Activated T-cell treated with anti-CD3 and anti-CD28 coated beads, Interleukin-2, amount 50 U/mL, for 72 hours (primary cell): ENCODE results near the gene IFITM5. TPM values are rescaled to one million over a fixed set of nuclear protein-coding genes. Genes with fewer than 3 reads are reported as not detected.
"Not testable (repeated sequence)": the region's sequence is repeated elsewhere in the genome, so short reads cannot be mapped to it uniquely, and the experiment has no call there.

Experiments
- ATAC-seq, 2 donors: fragments of 150-1000 bp; cut with Tn5 transposase; replicated peaks in 1 of 2; 2 replicates each; pipeline ENCODE4 v1.10.0; 2021; ENCODE audit warnings: moderate library complexity in 2 of 2, mild to moderate bottlenecking in 1 of 2
- DNase-seq, 2 donors: peaks; one replicate each; pipeline ENCODE4 v3.0.0; 2021 to 2022; ENCODE audit warnings: mixed read lengths in 1 of 2
- H3K27ac Mint-ChIP-seq: one replicate; pipeline ENCODE4 v1.8.0; 2022; ENCODE audit warnings: mild to moderate bottlenecking, moderate library complexity, mixed read lengths
- H3K27me3 Mint-ChIP-seq: one replicate; pipeline ENCODE4 v1.8.0; 2022; ENCODE audit warnings: low read depth, mixed read lengths
- H3K36me3 Mint-ChIP-seq, 2 donors: one replicate each; pipeline ENCODE4 v1.8.0; 2022; ENCODE audit warnings: mixed read lengths in 2 of 2, mild to moderate bottlenecking in 1 of 2; ENCODE audit not compliant: insufficient read depth in 2 of 2
- H3K4me1 Mint-ChIP-seq: one replicate; pipeline ENCODE4 v1.8.0; 2022; ENCODE audit warnings: low read depth, mixed read lengths
- H3K4me3 Mint-ChIP-seq, 2 donors: one replicate each; pipeline ENCODE4 v1.8.0; 2022; ENCODE audit warnings: mild to moderate bottlenecking in 2 of 2, mixed read lengths in 2 of 2, moderate library complexity in 2 of 2
- H3K9me3 Mint-ChIP-seq, 2 donors: one replicate each; pipeline ENCODE4 v1.8.0; 2022; ENCODE audit warnings: mixed read lengths in 2 of 2
- total RNA-seq, 2 donors: library from RNA; stranded (reverse); gene quantifications; one replicate each; pipeline ENCODE4 v1.2.3, GENCODE V29; 2022

The IFITM5 gene
- total RNA-seq, 2 donors from 2014 or later, result not detected

DNA sequence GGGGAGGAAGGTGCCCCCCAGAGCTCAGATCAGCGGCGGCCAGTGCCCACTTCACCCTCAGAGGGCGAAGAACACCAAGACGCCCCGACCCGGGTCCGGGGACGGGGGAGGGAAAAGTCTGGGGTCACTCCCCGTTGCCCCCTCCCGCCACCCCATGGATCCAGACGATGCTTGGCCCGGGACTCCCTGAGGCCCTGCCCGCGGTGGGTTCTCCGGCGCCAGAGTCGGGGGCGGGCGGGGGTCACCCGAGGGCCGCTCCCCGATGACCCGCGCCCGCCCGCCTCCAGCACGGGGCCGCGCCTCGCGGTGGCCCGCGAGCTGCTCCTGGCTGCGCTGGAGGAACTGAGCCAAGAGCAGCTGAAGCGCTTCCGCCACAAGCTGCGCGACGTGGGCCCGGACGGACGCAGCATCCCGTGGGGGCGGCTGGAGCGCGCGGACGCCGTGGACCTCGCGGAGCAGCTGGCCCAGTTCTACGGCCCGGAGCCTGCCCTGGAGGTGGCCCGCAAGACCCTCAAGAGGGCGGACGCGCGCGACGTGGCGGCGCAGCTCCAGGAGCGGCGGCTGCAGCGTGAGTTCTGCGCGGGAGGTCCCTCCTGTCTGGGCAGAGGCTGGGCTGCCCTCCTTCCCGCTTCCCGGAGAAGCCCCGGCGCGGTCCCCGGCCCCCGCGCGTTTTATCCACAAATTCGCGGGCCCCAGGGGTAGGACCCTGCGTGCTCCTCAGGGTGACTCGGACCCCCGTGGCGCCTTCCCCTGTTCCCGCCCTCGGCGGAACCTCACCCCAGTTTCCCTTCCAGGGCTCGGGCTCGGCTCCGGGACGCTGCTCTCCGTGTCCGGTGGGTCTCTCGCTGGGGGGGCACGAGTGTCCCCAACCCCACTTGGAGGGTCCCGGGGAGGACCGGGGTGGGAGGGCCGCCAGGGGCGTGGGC, 20.0 kb downstream of the IFITM5 start:
- H3K36me3 Mint-ChIP-seq, result peaks cover 8 to 30% of the 10 kb centered on the region in 2 donors
- ATAC-seq (peak in 1 of 2 donors; percentile 38), DNase-seq (peak in 1 of 2 donors; percentile 46)
- peaks cover 9% of the 10 kb centered on the region for H3K27me3 Mint-ChIP-seq
- H3K4me1 Mint-ChIP-seq, result peaks cover 57% of the 10 kb centered on the region
- H3K27ac Mint-ChIP-seq, result no peak overlapping the region
- H3K4me3 Mint-ChIP-seq, result peak overlapping the region; percentile 81 to 94
- H3K9me3 Mint-ChIP-seq, result peaks cover 4 to 8% of the 10 kb centered on the region in 2 donors

DNA sequence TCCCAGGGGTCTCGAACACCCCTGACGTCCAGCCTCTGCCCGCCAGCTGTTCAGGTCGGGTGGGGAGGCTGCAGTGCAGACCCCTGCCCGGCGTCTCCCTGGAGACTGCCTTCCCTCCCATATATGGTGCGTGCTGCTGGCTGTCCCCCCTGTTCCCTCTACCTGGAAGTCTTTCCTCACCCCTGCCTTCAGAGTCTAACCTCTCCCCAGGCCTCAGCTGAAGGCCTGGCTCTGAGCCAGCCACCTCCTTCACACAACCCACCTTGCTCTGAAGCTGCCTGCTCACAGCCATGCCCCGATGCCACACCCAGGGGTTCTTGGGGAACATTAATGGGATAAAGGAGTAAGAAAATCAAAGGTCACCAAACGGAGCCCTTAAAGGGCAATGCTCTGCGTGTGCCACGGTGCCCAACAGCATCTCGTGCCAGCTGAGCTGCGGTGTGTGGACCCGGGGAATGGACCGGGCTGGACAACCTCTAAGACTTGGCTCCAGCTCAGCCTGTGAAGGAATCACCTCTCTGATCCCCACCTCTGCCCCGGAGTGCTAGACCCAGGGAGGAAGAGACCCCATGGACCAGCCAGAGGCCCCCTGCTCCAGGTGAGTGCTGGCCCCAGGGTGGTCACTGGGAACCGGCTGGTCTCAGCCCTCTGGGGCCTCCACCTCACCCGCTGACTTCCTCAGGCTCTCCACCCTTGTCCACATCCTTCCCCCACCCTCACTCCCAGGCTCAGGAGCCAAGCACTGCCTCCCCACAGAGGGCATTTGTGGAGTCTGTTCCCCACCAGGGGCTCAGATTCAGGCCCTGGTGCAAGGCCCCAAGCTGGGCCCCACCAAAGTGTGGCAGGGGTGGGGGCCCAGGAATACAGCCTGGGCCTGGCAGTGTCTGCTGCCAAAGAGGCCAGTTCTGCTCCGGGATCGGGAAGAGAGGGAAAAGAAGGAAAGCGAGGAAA, 21.1 kb downstream of the IFITM5 start, which contains the start of gene NLRP6:
TSS of gene NLRP6 (plus strand) at position 407 of the 951 bp plus-strand sequence. CDS start at position 570, 163 bp downstream.
- DNase-seq (no peak), ATAC-seq (peak in 1 of 2 donors; percentile 10)
- Mint-ChIP-seq H3K36me3 (peaks cover 8 to 30% of the 10 kb centered on the region in 2 donors), H3K27ac (no peak within 1 kb of the TSS), H3K9me3 (peaks cover 4 to 8% of the 10 kb centered on the region in 2 donors), H3K27me3 (peaks cover 9% of the 10 kb centered on the region), H3K4me3 (peak within 1 kb of the TSS; percentile 81 to 94), H3K4me1 (peaks cover 52% of the 10 kb centered on the region)

DNA sequence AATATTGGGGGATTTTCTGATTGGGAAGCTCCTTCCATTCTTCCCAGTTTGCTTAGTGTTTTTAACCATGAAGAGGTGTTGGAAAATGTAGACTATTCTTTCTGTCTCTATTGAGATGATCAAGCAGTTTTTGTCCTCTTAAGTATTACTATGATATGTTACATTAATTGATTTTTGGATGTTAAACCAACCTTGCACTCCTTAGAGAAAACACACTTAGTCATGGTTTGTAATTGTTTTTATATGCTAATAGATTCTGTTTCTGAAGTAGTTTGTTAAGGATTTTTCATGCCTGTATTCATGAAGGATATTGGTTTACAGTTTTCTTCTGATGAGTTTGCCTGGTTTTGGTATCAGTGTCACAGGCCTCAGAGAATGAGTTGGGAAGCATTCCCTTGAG, 23.1 kb downstream of the IFITM5 start:
- Mint-ChIP-seq H3K27ac (no peak overlapping the region), H3K4me3 (peak overlapping the region in 1 of 2 donors; percentile 61)

DNA sequence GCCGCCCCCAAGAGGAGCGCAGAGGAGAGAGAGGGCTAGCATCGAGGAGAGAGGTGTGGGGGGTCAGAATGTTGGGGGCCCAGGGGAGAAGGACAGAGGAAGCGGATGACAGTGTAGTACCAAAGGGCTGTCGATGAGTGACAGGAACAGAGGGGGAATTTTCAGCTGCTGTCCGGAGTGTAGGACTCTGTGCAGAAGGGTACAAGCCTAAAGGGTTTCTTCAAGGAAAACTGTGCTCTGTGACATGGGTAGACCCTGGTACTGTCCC, 26.5 kb downstream of the IFITM5 start:
- Mint-ChIP-seq H3K4me1 (peaks cover 39% of the 10 kb centered on the region), H3K36me3 (peaks cover 16 to 26% of the 10 kb centered on the region in 2 donors), H3K9me3 (peaks cover 4 to 8% of the 10 kb centered on the region in 2 donors), H3K4me3 (no peak overlapping the region), H3K27me3 (no peaks in the 10 kb centered on the region), H3K27ac (no peak overlapping the region)
- DNase-seq (no peak), ATAC-seq (no peak)

More for the DNA sequence above, 23.1 kb downstream of the IFITM5 start:
- Mint-ChIP-seq H3K9me3 (peaks cover 4 to 8% of the 10 kb centered on the region in 2 donors), H3K36me3 (peaks cover 8 to 26% of the 10 kb centered on the region in 2 donors), H3K27me3 (no peaks in the 10 kb centered on the region), H3K4me1 (peaks cover 31% of the 10 kb centered on the region)
- DNase-seq (no peak), ATAC-seq (no peak)

DNA sequence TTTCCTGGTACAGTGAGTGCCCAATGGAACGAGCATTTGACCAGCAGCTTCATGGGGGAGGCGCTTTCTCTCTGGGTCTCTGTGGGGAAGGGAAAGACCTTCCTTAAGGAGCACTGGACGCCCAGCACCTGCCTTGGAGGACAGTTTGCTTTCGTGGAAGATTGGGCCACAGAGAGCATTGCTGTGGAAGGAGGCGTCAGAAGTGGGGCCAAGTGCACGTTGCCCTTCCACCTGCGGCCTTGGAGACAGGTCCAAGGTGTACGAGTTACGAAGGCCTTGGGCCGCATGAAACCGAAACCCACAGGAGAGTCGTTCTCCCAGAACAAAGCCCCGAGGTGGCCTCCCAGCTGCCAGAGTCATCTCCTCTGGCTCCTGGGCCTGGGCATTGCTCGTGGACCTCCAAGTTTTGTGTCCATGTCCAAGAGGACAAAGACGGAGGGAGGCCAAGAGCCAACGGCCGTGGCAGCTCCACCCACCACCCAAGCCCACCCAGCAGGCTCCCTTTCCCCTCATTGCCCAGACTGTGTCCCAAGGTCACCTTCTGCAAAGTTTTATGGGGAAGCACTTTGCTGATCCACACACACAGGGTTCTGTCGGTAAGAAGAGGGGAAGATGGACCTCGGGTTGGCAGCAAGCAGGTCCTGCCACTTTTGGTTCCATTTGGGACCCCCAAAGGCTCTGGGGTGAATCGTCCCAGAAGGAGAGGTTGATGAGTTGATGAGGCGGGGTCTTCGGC, 27.0 kb downstream of the IFITM5 start:
- H3K27ac Mint-ChIP-seq, result no peak overlapping the region
- no peak for DNase-seq

DNA sequence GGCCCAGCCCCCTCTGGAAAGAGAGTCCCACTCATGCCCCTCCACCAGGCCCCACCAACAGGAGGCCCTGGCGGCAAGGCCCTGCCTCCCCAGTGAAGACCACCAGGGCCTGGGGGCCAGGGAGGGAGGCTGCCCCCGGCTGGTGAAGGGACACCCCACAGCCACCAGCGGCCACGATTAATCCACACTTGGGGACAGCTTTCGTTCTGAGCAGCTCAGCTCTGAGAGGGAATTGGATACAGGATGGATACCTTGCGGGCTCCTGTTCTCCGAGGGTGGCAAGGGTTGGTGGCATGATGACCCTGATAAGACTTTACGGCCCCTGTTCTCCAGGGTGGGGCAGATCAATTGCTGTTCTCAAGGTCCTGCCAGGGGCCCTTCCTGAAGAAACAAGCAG, 28.0 kb downstream of the IFITM5 start:
- Mint-ChIP-seq H3K36me3 (peaks cover 9 to 14% of the 10 kb centered on the region in 2 donors), H3K27ac (no peak overlapping the region), H3K4me1 (peaks cover 37% of the 10 kb centered on the region), H3K4me3 (no peak overlapping the region), H3K27me3 (no peaks in the 10 kb centered on the region), H3K9me3 (peaks cover 2 to 3% of the 10 kb centered on the region in 2 donors)
- ATAC-seq, result no peak
- DNase-seq, result no peak

More for the DNA sequence above, 27.0 kb downstream of the IFITM5 start:
- ATAC-seq, result no peak
- Mint-ChIP-seq H3K27me3 (no peaks in the 10 kb centered on the region), H3K36me3 (peaks cover 14 to 23% of the 10 kb centered on the region in 2 donors), H3K4me1 (peaks cover 39% of the 10 kb centered on the region), H3K4me3 (no peak overlapping the region), H3K9me3 (peaks cover 4 to 8% of the 10 kb centered on the region in 2 donors)

DNA sequence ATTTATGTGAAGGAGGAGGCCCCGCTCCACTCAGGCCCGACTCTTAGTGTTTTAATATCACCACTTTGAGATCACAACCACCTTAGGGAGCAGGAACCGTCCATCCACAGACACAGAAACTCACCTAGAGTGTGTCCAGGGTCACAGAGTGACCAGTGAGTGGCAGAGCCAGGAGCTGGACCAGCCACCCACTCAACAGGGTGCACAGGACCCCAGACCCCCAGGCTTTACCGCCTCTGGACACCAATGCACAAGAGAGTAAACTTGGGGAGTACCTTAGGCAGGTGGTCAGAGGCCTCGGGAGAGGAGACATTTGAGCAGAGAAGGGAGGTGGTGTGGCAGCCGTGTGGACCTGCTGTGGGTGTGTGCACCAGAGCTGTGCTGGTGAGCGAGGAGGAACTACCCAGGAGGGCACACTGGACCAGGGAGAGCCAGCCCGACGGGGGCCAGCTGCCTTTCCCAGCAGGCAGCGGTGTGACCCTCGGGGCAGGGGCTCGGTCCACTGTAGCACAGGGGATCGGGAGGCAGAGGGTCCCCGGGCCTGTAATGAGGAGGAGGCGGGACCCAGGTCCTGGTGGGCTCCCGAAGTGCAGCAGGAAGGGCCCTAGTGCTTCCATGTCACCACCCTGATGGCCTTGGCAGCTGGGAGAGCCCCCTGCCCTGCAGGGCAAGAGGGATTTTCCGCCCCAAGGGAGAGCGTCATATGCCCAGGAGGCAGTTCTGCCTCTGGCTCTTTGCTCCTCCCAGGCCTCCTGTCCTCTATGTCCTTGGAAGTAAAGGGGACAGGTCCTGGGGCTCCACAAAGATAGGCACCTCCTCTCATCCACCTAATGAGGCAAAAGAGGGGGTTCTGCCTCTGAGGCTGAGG, 28.6 kb downstream of the IFITM5 start:
- Mint-ChIP-seq H3K27me3 (no peaks in the 10 kb centered on the region), H3K9me3 (peaks cover 0 to 2% of the 10 kb centered on the region in 2 donors), H3K4me3 (peak overlapping the region in 1 of 2 donors; percentile 96), H3K4me1 (peaks cover 37% of the 10 kb centered on the region), H3K36me3 (peaks cover 9 to 10% of the 10 kb centered on the region in 2 donors), H3K27ac (peak overlapping the region; percentile 97)
- ATAC-seq (no peak), DNase-seq (no peak)

DNA sequence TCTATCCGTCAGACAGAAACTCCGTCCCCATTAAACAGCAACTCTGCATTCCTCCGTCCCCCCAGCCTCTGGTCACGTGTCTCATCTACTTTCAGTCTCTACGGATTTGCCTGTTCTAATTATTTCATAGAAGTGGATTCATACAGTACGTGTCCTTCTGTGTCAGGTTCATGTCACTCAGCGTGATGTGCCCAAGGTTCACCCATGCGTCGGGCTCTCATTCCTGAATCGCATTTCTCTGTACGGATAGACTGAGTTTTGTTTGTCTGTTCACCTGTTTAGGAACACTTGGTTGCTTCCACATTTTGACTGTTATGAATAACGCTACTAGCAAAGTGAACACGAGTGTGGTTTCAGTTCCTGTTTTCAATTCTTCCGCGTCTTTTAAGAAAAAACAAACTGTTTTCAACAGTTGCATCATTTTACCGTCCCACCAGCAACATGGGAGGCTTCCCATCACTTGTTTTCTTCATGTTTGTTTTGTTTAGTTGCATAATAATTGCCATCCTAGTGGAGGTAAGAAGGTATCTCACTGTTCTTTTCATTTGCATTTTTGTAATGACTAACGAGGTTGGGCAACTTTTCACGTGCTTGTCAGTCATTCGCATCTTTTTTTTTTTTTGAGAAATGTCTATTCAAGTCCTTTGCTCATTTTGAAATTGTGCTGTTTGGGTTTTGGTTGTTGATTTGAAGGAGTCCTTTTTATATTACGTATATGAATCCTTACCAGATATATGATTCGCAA, 30.0 kb downstream of the IFITM5 start:
- Mint-ChIP-seq H3K9me3 (peaks cover 0 to 2% of the 10 kb centered on the region in 2 donors), H3K4me3 (peak overlapping the region; percentile 87 to 96), H3K27ac (peak overlapping the region; percentile 97), H3K27me3 (no peaks in the 10 kb centered on the region), H3K4me1 (peaks cover 37% of the 10 kb centered on the region), H3K36me3 (peaks cover 9 to 12% of the 10 kb centered on the region in 2 donors)
- ATAC-seq (peak; percentile 77 to 80), DNase-seq (peak; percentile 64 to 79)

DNA sequence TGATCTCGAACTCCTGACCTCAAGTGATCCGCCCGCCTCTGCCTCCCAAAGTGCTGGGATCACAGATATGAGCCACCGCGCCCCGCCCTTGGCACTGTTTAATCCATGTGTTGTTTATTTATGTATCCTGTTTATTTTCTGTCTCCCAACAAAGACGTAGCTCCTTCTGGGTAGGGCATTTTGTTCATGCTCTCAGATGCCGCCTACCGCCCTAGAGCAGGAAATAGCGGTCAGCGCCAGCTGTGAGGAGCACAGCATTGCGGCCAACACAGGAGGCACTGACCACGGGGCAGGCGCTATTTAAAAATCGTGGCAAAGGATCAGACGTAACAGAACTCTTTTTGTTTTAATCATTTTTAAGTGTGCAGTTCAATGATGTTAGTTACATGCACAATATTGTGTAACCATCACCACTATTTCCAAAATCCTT, 30.6 kb downstream of the IFITM5 start:
- not testable (repeated sequence) for H3K9me3 Mint-ChIP-seq, H3K27me3 Mint-ChIP-seq
- Mint-ChIP-seq H3K27ac (peak overlapping the region; percentile 97), H3K4me3 (peak overlapping the region; percentile 87 to 96), H3K36me3 (peaks cover 9 to 12% of the 10 kb centered on the region in 2 donors), H3K4me1 (peaks cover 37% of the 10 kb centered on the region)
- peak; percentile 26 to 43 for ATAC-seq
- peak; percentile 70 to 75 for DNase-seq

DNA sequence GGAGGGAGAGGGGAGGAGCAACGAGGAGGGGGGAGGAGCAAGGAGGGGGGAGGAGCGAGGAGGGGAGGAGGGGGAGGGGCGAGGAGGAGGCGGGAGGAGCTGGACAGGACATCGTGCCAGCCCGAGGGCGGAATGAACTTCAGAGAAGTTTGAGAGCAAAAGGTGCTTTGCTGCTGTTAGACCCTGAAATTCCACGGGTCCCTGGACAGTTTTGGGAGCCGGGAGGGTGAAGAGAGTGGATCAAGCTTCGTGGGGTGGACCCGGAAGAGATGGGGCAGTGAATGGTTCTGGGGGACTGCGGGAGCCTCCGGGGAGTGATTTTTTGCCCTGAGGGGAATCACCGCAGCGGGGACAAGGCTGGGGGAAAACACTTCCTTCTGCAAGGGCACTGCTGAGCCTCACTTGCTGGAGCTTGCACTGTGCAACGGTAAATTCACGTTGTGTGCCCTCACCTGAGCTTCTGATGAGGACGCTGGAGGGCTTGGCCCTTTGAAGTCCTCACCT, 31.8 kb downstream of the IFITM5 start:
- Mint-ChIP-seq H3K9me3 (peaks cover 0 to 2% of the 10 kb centered on the region in 2 donors), H3K36me3 (peaks cover 9 to 12% of the 10 kb centered on the region in 2 donors), H3K4me1 (peaks cover 37% of the 10 kb centered on the region), H3K27me3 (no peaks in the 10 kb centered on the region), H3K27ac (peak overlapping the region; percentile 85), H3K4me3 (peak overlapping the region; percentile 87 to 96)
- DNase-seq (peak; percentile 67 to 69), ATAC-seq (peak; percentile 14 to 19)
